HepG2 (cell line): ENCODE measurements around the gene SDF2. TPM values are rescaled to one million over a fixed set of nuclear protein-coding genes. Genes with fewer than 3 reads are reported as not detected.

Source experiments
- SAP130 ChIP-seq: IDR thresholded peaks from 2 replicates; pipeline ENCODE4 v1.6.1; 2016; ENCODE audit warnings: low read depth
- SUZ12 ChIP-seq: fragments of 150-350 bp; IDR thresholded peaks from 2 replicates; pipeline ENCODE4 v1.6.1; 2014; ENCODE audit warnings: low read depth, low read length
- TFAP4 ChIP-seq: sonication (generic); IDR thresholded peaks from 2 replicates; pipeline ENCODE4 v1.6.1; 2016; ENCODE audit warnings: low read depth, borderline replicate concordance
- THAP9 ChIP-seq: sonication (generic); formaldehyde crosslinking; IDR thresholded peaks from 2 replicates; pipeline ENCODE4; 2020; ENCODE audit warnings: missing genetic modification reagents, mild to moderate bottlenecking, borderline replicate concordance
- TP53 ChIP-seq: sonication (generic); formaldehyde crosslinking; conservative IDR thresholded peaks from 2 replicates; pipeline ENCODE4 v1.4.0; 2020; ENCODE audit warnings: missing genetic modification reagents
- TRIM24 ChIP-seq: sonication (generic); formaldehyde crosslinking; IDR thresholded peaks from 2 replicates; pipeline ENCODE4 v1.8.0; 2022; ENCODE audit warnings: mild to moderate bottlenecking, missing genetic modification reagents
- ZBTB10 ChIP-seq: sonication (generic); formaldehyde crosslinking; IDR thresholded peaks from 2 replicates; pipeline ENCODE4 v1.4.0; 2020; ENCODE audit warnings: missing genetic modification reagents, borderline replicate concordance
- ZNF207 ChIP-seq: fragments of 450-650 bp; IDR thresholded peaks from 2 replicates; pipeline ENCODE4 v1.6.1; 2016; ENCODE audit warnings: antibody characterized with exemption, borderline replicate concordance
- ZNF513 ChIP-seq: sonication (generic); formaldehyde crosslinking; conservative IDR thresholded peaks from 2 replicates; pipeline ENCODE4 v1.5.0; 2020; ENCODE audit warnings: missing genetic modification reagents
- ZNF546 ChIP-seq: sonication (generic); formaldehyde crosslinking; conservative IDR thresholded peaks from 2 replicates; pipeline ENCODE4 v1.8.1; 2023; ENCODE audit warnings: mild to moderate bottlenecking, missing genetic modification reagents
- ZZZ3 ChIP-seq: sonication (generic); formaldehyde crosslinking; IDR thresholded peaks from 2 replicates; pipeline ENCODE4 v1.4.0; 2020; ENCODE audit warnings: missing genetic modification reagents, mild to moderate bottlenecking, borderline replicate concordance
- polyA plus RNA-seq, 8 experiments: library from polyadenylated mRNA; depleted of rRNA in 3 of 8; stranded (reverse) in 7 of 8; unstranded in 1 of 8; fragments of >200 nt; fragmentation: Illumina TruSeq in 4 of 8; extraction: Trizol in 4 of 8; gene quantifications; 2 replicates each; pipeline versions ENCODE4 v1.2.1 to v1.2.3, GENCODE V29; 2011 to 2016; ENCODE audit warnings: low read depth in 4 of 8, missing spikeins in 1 of 8, mixed read lengths in 1 of 8; ENCODE audit not compliant: insufficient read depth in 1 of 8
- total RNA-seq, 5 experiments: library from RNA; depleted of rRNA; stranded (reverse); fragments of >200 nt; fragmentation: Illumina TruSeq; extraction: Trizol; gene quantifications; 2 replicates each; pipeline ENCODE4 v1.2.3, GENCODE V29; 2016; ENCODE audit warnings: low read depth in 1 of 5
- TF ChIP-seq, protein P1 (sequence below): sonication (generic); formaldehyde crosslinking; IDR thresholded peaks from 2 replicates; pipeline ENCODE4 v1.8.0; 2022; ENCODE audit warnings: missing genetic modification reagents, low read depth, mild to moderate bottlenecking, borderline replicate concordance
- TF ChIP-seq, protein P2 (sequence below): sonication (generic); formaldehyde crosslinking; IDR thresholded peaks from 2 replicates; pipeline ENCODE4 v1.5.0; 2020; ENCODE audit warnings: missing genetic modification reagents, mild to moderate bottlenecking, borderline replicate concordance
- TF ChIP-seq, protein P3 (sequence below): IDR thresholded peaks from 2 replicates; pipeline ENCODE4 v1.4.0; 2020; ENCODE audit warnings: mild to moderate bottlenecking, missing genetic modification reagents
- TF ChIP-seq, protein P4 (sequence below): sonication (generic); formaldehyde crosslinking; IDR thresholded peaks from 2 replicates; pipeline ENCODE4 v1.5.0; 2020; ENCODE audit warnings: missing genetic modification reagents

The SDF2 gene
- total and polyA plus RNA-seq, 2 of the 13 experiments (the other 11 are each of a cell fraction or from before 2014, with no cell fraction given): 58.2 to 58.4 TPM

GRCh38 chr17:28662527-28662829 lies 772 bp upstream of the SDF2 start (continued):
- TF ChIP-seq ZNF546 (CRISPR knock-in tag) (0 out of 2 replicates have a peak, but pooled peaks have one; percentile 46), ZBTB10 (CRISPR knock-in tag) (peak; percentile 11; the same call in 1 of the 2 replicates), SAP130 (CRISPR knock-in tag) (no peak), ZNF207 (no peak), THAP9 (CRISPR knock-in tag) (no peak; the same call in 1 of the 2 replicates), TFAP4 (peak; percentile 37), TRIM24 (CRISPR knock-in tag) (no peak), SUZ12 (no peak), TP53 (CRISPR knock-in tag) (no peak), ZNF513 (CRISPR knock-in tag) (no peak), ZZZ3 (CRISPR knock-in tag) (peak; percentile 4; the same call in 1 of the 2 replicates)
- TF ChIP-seq, protein P1, sequence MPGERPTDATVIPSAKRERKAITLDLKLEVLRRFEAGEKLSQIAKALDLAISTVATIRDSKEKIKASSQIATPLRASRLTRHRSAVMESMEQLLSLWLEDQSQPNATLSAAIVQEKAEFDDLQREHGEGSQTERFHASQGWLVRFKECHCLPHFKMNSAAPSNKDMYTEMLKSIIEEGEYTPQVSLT (CRISPR knock-in tag): no peak
- TF ChIP-seq, protein P2, sequence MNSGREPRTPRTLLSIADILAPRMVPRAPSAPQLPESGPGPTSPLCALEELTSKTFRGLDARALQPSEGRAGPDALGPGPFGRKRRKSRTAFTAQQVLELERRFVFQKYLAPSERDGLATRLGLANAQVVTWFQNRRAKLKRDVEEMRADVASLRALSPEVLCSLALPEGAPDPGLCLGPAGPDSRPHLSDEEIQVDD: no peak
- TF ChIP-seq, protein P3, sequence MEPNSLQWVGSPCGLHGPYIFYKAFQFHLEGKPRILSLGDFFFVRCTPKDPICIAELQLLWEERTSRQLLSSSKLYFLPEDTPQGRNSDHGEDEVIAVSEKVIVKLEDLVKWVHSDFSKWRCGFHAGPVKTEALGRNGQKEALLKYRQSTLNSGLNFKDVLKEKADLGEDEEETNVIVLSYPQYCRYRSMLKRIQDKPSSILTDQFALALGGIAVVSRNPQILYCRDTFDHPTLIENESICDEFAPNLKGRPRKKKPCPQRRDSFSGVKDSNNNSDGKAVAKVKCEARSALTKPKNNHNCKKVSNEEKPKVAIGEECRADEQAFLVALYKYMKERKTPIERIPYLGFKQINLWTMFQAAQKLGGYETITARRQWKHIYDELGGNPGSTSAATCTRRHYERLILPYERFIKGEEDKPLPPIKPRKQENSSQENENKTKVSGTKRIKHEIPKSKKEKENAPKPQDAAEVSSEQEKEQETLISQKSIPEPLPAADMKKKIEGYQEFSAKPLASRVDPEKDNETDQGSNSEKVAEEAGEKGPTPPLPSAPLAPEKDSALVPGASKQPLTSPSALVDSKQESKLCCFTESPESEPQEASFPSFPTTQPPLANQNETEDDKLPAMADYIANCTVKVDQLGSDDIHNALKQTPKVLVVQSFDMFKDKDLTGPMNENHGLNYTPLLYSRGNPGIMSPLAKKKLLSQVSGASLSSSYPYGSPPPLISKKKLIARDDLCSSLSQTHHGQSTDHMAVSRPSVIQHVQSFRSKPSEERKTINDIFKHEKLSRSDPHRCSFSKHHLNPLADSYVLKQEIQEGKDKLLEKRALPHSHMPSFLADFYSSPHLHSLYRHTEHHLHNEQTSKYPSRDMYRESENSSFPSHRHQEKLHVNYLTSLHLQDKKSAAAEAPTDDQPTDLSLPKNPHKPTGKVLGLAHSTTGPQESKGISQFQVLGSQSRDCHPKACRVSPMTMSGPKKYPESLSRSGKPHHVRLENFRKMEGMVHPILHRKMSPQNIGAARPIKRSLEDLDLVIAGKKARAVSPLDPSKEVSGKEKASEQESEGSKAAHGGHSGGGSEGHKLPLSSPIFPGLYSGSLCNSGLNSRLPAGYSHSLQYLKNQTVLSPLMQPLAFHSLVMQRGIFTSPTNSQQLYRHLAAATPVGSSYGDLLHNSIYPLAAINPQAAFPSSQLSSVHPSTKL: no peak
- TF ChIP-seq, protein P4, sequence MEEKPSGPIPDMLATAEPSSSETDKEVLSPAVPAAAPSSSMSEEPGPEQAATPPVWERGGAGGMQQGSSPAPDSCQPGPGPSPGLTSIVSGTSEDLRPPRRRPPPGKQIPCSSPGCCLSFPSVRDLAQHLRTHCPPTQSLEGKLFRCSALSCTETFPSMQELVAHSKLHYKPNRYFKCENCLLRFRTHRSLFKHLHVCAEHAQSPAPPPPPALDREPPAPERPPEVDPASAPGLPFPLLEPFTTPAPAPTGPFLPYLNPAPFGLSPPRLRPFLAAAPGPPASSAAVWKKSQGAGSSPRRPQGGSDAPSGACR: no peak
